PFSK-1 (cell line): ENCODE results near the gene MRFAP1.

ENCODE experiments used
- POLR2AphosphoS5 ChIP-seq: IDR thresholded peaks from 2 replicates; pipeline ENCODE4 v1.6.1; 2012; ENCODE audit warnings: low read depth, mild to moderate bottlenecking, control low read depth, low read length, moderate library complexity
- REST ChIP-seq, 2 experiments: IDR thresholded peaks; 2 replicates each; pipeline versions ENCODE4 v1.6.1 to v1.8.0; 2011 to 2012; ENCODE audit warnings: low read depth in 2 of 2, low read length in 2 of 2, control low read depth in 1 of 2, inconsistent platforms in 1 of 2, mild to moderate bottlenecking in 1 of 2, moderate library complexity in 1 of 2; ENCODE audit not compliant: insufficient read depth in 1 of 2
- SIN3A ChIP-seq: IDR thresholded peaks from 2 replicates; pipeline ENCODE4 v1.6.1; 2012; ENCODE audit warnings: mild to moderate bottlenecking, low read length, moderate library complexity, borderline replicate concordance; ENCODE audit not compliant: insufficient read depth
- TAF1 ChIP-seq: IDR thresholded peaks from 2 replicates; pipeline ENCODE4 v1.6.1; 2012; ENCODE audit warnings: low read length, control low read depth, borderline replicate concordance; ENCODE audit not compliant: insufficient read depth

- TF ChIP-seq POLR2AphosphoS5 (no peak), REST (IDR thresholded peaks at IDR 0.05; ENCODE audit: insufficient read depth in 1 of 2, low read depth in 2 of 2, low read length in 2 of 2) (no peak), TAF1 (no peak), SIN3A (no peak)
Observed at GRCh38 chr4:6672131-6672530, 31.6 kb downstream of the MRFAP1 start.
